Activated CD4-positive, CD25-positive, alpha-beta regulatory T cell treated with anti-CD3 and anti-CD28 coated beads, Interleukin-2, amount 50 U/mL, for 72 hours (primary cell): ENCODE data around the gene KLHDC10.
"Not testable (repeated sequence)": the region's sequence is repeated elsewhere in the genome, so short reads cannot be mapped to it uniquely, and the experiment has no call there.

Experiments
- DNase-seq: peaks from one replicate; pipeline ENCODE4 v3.0.0; 2021

Gene KLHDC10

GRCh38 chr7:130142654-130143333 is 72.5 kb downstream of the KLHDC10 start:
- DNase-seq: no peak

- no peak for DNase-seq
These were observed 73.0 kb downstream of the KLHDC10 start for GRCh38 chr7:130143334-130143732.

- DNase-seq: no peak
These were observed 73.6 kb downstream of the KLHDC10 start for GRCh38 chr7:130143986-130144311.

DNA sequence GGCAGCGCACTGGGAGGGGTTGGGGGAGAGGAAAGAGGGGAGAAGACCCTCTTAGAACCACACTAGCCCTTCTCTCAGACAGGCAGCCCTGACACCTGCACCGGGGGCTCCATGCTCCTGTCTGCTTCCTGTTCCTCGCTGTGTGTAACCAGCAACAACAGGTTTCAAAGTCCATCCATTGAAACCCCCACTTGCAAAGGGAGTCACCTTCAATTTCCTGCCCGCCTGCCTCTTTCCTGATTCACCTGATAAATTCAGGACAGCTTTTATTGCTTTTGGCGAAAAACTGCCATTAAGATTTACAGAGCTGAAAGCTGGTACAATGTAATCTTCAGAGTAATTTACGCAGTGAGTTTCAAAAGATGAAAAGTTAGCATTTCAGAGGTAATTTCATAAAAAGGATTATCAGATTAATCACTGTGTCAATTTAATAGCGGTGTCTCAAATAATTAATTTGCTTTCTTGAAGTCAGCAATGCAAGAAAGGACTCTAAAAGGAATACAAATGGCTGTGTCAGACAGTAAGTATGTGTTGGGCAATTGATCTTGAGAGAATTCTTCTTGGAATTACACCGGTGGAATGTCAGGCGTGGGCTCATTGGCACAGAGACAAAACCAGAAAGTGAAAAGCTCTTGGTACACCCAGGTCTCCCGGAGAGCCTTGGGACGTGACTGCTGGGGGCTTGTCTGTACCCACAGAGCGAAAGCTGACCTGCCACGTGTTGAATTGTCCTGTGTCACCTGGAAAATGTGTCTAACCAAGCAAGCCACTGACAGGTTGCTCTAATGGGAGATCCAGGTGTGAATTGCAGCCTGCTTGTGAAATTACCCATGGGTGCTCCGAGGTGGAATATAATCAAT is 74.2 kb downstream of the KLHDC10 start:
- no peak for DNase-seq

DNA sequence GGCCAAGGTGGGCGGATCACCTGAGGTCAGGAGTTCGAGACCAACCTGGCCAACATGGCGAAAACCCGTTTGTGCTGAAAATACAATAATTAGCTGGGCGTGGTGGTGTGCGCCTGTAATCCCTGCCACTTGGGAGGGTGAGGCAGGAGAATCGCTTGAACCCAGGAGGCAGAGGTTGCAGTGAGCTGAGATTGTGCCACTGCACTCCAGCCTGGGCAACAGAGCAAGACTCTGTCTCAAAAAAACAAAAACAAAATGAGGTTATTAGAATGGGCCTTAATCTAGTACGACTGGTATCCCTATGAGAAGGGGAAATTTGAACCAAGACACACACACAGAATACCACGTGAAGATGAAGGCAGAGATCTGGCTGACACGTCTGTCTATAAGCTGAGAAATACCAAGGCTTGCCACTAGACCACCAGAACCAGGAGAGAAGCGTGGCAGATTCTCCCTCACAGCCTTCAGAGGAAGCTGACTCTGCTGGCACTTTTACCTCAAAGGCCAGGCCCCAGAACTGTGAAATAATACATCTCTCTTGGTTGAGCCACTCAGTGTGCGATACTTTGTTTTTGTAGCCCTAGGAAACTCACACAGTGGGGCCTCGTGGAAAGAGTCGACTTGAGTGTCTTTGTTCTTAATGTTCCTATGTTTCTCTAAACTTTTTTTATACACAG is 75.2 kb downstream of the KLHDC10 start:
- no peak for DNase-seq

DNA sequence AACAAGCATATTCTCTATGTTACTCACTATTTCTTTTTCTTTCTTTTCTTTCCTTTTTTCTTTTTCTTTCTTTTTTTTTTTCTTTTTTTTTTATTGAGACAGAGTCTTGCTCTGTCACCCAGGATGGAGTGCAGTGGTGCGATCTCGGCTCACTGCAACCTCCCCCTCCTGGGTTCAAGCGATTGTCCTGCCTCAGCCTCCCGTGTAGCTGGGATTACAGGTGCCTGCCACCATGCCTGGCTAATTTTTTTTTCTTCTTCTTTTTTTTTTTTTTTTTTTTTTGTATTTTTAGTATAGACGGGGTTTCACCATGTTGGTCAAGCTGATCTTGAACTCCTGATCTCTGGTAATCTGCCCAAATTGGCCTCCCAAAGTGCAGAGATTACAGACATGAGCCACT is 75.8 kb downstream of the KLHDC10 start:
- not testable (repeated sequence) for DNase-seq

DNA sequence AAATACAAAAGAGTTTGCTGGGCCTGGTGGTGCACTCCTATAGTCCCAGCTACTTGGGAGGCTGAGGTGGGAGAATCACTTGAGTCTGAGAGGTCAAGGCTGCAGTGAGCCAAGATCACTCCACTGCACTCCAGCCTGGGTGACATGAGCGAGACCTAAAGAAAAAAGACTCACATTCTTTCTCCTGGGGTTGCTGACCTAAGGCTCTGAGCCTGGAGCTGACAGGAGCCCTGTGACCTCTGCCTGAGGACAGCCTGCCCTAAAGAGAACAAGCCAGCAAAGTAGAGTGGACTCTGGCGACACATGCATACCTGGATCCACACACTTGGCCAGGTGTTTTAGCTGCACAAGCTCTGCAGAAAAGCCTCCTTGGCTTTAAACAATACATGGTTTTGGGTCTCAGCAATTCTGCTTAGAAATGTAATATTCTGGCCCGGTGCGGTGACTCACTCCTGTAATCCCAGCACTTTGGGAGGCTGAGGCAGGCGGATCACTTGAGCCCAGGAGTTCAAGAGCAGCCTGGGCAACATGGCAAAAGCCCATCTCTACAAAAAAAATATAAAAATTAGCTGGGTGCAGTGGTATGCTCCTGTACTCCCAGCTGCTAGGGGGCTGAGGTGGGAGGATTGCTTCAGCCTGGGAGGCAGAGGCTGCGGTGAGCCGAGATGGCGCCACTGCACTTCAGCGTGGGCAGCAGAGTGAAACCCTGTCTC is 76.5 kb downstream of the KLHDC10 start:
- no peak for DNase-seq

GRCh38 chr7:130147710-130148325 is 77.5 kb downstream of the KLHDC10 start:
- no peak for DNase-seq

DNA sequence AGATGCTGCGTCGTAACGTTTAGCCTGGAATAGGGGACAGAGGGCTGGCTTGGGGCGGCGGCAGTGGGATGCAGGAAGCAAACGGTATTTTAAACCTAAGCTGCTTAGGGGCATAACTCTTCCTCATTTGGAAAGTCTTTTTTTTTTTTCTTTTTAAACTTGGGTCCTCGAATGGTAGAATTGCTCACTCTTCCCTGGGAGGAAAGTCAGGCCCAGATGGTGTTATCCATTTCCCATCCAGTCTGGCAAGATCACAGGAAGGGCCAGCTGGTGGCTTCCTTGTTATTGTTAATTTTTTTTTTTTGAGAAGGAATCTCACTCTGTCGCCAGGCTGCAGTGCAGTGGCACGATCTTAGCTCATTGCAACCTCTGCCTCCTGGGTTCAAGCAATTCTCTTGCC is 78.2 kb downstream of the KLHDC10 start:
- no peak for DNase-seq

DNA sequence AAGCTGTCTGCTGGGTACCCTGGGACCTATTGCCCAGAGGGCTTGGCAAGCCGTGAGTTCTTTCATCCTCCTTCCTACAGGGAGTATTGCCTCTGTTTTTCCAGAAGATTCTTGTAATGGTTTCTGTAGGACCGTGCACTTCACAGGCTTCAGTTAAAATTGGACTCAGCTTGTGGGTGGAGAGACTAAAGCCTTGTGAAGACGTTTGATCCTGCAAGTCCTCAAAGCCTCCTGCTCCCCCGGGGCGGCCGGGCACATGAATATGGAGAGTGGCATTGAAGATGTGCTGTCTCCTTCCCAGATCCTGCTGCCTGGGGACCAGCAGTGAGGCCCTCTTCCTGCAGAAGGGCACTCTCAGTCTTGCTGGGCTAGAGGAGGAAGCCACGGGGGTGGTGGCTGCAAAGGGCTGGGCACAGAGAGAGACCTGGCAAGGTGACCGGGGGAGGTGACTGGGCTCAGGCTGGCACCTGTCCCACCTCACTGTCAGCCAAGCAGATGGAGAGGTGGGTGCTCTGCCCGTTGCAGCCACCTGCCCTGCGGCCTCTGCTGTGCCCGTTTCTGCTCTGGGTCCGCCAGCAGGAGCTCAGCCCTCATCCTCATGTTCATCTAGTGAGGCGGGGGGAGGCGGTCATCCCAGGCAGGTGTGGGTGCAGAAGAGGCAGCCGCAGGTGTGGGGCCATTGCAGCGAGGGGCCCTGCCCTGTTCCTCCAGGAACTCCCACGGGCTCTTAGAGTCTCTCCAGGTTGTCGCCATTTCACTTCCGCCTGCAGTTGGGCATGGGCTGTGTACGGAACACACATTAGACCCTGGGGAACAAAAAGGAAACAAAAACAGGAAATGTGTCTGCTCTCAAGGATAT is 79.2 kb downstream of the KLHDC10 start:
- DNase-seq: no peak

- no peak for DNase-seq
These were observed 80.3 kb downstream of the KLHDC10 start for GRCh38 chr7:130150587-130150986.

DNA sequence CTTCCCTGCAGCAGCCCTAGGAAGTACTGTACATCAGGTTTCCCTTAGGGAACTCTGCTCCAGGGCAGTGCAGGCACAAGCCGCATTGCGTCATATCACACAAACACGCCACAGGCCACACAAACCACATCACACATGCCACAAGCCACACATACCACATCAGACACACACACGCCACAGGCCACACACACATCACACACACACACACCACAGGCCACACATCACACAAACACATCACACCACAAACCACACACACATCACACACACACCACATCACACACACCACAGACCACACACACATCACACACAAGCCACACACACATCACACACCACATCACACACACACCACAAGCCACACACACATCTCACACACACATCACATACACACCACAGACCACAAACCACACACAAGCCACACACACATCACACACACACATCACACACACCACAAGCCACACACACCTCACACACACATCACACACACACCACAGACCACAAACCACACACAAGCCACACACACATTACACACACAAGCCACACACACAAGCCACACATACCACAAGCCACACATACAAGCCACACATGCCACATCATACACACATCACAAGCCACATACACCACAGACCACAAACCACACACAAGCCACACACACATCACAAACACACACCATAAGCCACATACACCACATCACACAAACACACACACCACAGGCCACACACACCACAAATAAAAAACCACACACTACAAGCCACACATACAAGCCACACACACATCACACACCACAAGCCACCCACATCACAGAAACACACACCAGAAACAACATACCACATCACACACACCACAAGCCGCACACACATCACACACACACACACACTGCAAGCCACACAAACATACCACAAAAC is 81.5 kb downstream of the KLHDC10 start:
- peak; percentile 49 for DNase-seq

DNA sequence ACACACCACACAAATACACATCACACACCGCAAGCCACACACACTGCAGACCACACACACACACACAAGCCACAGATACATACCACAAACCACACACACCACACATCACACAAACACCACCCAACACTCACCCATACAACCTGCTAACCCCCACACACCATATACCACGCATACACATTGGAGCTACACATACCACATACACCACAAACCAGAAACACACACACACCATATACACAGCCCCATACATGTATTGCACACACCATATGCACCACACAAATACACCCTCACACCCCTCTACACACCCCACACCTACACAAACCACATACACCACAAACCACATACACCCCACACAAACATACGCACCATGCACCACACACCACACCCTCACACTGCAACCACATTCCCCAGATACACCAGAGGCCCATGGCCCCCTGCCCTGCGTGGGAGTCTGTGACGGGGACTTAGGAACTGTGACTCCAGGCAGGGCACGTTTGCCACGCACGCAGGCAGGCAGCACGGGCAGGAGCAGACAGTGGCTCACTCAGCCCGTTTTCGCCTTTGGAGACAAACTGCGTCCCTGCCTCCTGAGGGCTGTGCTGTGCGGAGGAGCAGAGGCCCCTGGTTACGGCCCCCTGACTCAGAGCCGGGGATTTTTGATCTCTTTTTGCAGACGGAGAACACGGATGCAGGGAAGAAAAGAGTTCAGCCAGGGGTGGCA is 82.3 kb downstream of the KLHDC10 start:
- DNase-seq: no peak

GRCh38 chr7:130153211-130153908 is 83.0 kb downstream of the KLHDC10 start:
- DNase-seq: no peak

DNA sequence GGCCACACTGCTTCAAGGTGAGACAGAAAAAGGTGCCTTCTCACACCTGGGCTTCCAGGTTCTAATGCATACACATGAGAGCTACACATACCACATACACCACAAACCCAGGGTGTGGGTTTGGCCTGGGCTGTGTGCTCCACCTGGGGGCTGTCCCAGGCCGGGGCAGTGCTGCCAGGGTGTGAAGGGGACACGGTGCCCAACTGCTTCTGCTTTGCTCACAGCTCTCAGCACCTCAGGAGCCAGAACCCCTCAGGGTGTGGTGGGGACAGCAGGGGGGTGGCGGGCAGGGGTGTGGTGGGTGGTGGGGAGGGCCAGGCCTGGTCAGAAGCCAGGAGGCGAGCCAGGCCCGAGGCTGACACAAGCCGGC is 83.8 kb downstream of the KLHDC10 start:
- no peak for DNase-seq

DNA sequence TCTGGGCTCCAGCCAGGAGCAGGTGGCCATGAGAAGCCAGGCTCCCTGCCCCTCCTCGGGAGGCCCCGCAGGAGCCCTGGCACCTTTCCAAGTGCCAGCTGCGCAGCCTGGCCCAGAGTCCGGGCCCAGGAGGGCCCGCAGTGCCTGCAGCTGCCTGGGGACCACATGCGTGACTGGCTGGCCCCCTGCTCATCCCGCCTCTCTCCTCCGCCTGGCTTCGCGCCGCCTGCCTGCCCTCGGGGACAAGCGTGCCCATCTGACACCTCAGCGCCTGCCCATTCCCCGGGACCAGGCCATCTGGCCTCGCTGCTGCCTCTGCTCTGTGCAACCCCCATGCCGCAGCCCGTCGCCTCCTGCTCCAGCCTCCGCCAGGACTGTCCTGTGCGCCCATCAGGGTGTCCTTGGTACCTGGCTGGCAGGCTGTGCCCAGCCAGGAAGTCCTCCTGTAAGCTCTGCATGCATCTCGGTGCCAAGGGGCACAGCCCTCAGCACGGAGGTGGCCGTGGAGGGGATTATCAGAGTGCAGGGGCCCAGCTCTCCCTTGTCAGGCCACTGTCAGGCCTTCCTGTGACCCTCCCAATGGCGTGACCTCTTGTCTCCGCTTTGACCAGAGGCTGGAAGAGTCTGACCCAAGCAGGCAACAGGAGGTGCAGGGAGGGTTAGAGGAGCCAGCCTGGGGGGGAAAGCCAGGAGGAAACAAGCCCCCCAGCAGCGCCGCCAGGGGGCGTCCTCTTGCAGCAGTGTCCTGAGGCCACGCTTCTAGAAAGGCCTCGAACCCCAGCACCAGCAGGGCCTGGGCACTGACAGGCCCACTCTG is 84.4 kb downstream of the KLHDC10 start:
- no peak for DNase-seq

GRCh38 chr7:130156140-130156539 is 85.8 kb downstream of the KLHDC10 start:
- DNase-seq: no peak

GRCh38 chr7:130157700-130158099 is 87.4 kb downstream of the KLHDC10 start:
- no peak for DNase-seq

DNA sequence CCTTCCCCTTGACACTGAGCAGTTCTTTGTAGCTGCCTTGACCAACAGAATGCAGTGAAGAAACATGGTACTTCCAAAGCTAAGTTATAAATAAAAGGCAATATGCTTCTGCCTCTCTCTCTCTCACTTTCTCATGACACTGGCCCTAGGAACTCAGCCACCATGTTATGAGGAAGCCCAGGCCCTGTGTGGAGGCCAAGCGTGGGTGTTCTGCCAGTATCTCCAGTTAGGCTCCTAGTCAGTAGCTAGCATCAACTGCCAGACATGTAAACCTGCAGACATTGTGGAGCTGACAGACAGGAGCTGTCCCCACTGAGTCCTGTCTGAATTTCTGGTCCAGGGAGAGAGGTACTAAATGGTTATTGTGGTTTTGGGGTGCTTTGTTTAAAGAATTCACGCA is 89.7 kb downstream of the KLHDC10 start:
- DNase-seq: no peak
